H1 (cell line): ENCODE data around the gene FHIT. TPM values are rescaled to one million over a fixed set of nuclear protein-coding genes. Genes with fewer than 3 reads are reported as not detected.

Source experiments
- CTCF ChIA-PET: fragments of 300-600 bp; sonication (Branson Sonifier 250); formaldehyde crosslinking; loops from one replicate; lab custom pipeline; 2021; ENCODE audit not compliant: partially characterized antibody; lab: Charles Lee
- POLR2A ChIA-PET: fragments of 300-600 bp; sonication (Branson Sonifier 250); formaldehyde crosslinking; loops from one replicate; lab custom pipeline; 2021; ENCODE audit warnings: inconsistent platforms; ENCODE audit not compliant: partially characterized antibody; lab: Charles Lee
- DNase-seq, 2 experiments: peaks; one replicate each; pipeline versions ENCODE4 v3.0.0 to v3.0.0-alpha.2; 2010 to 2022; ENCODE audit warnings: low spot score in 2 of 2, low read depth in 1 of 2, mixed read lengths in 1 of 2
- FAIRE-seq: peaks from 2 replicates; lab custom pipeline; 2011; peaks lifted over from hg19 to GRCh38; lab: Jason Lieb, UNC
- H2AFZ ChIP-seq: 2 replicates; pipeline ENCODE4 v1.8.1; 2012; ENCODE audit warnings: low read length, inconsistent platforms
- H2AK5ac ChIP-seq: 2 replicates; pipeline ENCODE4 v1.6.1; 2013; ENCODE audit warnings: low read depth, low read length
- H2BK120ac ChIP-seq: replicated peaks from 2 replicates; pipeline ENCODE3; 2013; ENCODE audit warnings: low read depth, low read length, inconsistent platforms
- H2BK12ac ChIP-seq: 2 replicates; pipeline ENCODE4 v1.6.1; 2013; ENCODE audit warnings: low read depth, low read length
- H2BK15ac ChIP-seq: 2 replicates; pipeline ENCODE4 v1.6.1; 2013; ENCODE audit warnings: low read length
- H2BK20ac ChIP-seq: 2 replicates; pipeline ENCODE4 v1.6.1; 2013; ENCODE audit warnings: low read length
- H2BK5ac ChIP-seq: 2 replicates; pipeline ENCODE4 v1.6.1; 2013; ENCODE audit warnings: low read depth, low read length
- H3K14ac ChIP-seq: 2 replicates; pipeline ENCODE4 v1.6.1; 2013; ENCODE audit warnings: inconsistent platforms; ENCODE audit not compliant: insufficient read length
- H3K18ac ChIP-seq: 2 replicates; pipeline ENCODE4 v1.6.1; 2013; ENCODE audit warnings: low read length; ENCODE audit errors: extremely low read depth
- H3K23ac ChIP-seq: 2 replicates; pipeline ENCODE4 v1.6.1; 2013; ENCODE audit warnings: inconsistent platforms; ENCODE audit not compliant: insufficient read length
- H3K23me2 ChIP-seq: 2 replicates; pipeline ENCODE4 v1.6.1; 2013; ENCODE audit warnings: low read depth, low read length
- H3K27ac ChIP-seq: 2 replicates; pipeline ENCODE4 v1.6.1; 2011; ENCODE audit warnings: low read depth, low read length, inconsistent platforms
- H3K27me3 ChIP-seq, 4 experiments: replicated peaks in 1 of 4; 1 replicate in 1 of 4; 2 replicates in 3 of 4; pipeline versions ENCODE4 v1.6.1 to v1.8.1; 2011 to 2013; ENCODE audit warnings: low read length in 3 of 4, mild to moderate bottlenecking in 3 of 4, inconsistent platforms in 2 of 4, mixed read lengths in 2 of 4, moderate library complexity in 1 of 4; ENCODE audit not compliant: control insufficient read depth in 3 of 4, insufficient read depth in 3 of 4; ENCODE audit errors: extremely low read depth in 1 of 4
- H3K36me3 ChIP-seq, 4 experiments: 2 replicates each; pipeline versions ENCODE4 v1.6.1 to v1.8.1; 2011 to 2013; ENCODE audit warnings: mild to moderate bottlenecking in 4 of 4, low read length in 3 of 4, moderate library complexity in 2 of 4, control low read depth in 1 of 4, inconsistent platforms in 1 of 4; ENCODE audit not compliant: insufficient read depth in 4 of 4, control insufficient read depth in 2 of 4
- H3K4ac ChIP-seq: replicated peaks from 2 replicates; pipeline ENCODE3; 2013; ENCODE audit warnings: low read length, low read depth, mixed read lengths, inconsistent platforms; ENCODE audit not compliant: insufficient read length
- H3K4me1 ChIP-seq, 4 experiments: replicated peaks in 1 of 4; 1 replicate in 1 of 4; 2 replicates in 3 of 4; pipeline versions ENCODE4 v1.6.1 to v1.8.1; 2011 to 2013; ENCODE audit warnings: low read length in 3 of 4, inconsistent platforms in 2 of 4, mixed read lengths in 1 of 4; ENCODE audit not compliant: insufficient read depth in 4 of 4, control insufficient read depth in 3 of 4
- H3K4me2 ChIP-seq, 2 experiments: 2 replicates each; pipeline versions ENCODE4 v1.6.1 to v1.8.1; 2011 to 2013; ENCODE audit warnings: low read depth in 2 of 2, low read length in 2 of 2, control low read depth in 1 of 2, inconsistent platforms in 1 of 2, mild to moderate bottlenecking in 1 of 2; ENCODE audit not compliant: insufficient read depth in 1 of 2
- H3K4me3 ChIP-seq, 4 experiments: fragments of 200-600, 300-600 bp in 1 of 4; sonication (generic), shearing (Covaris generic), sonication (Bioruptor Twin) in 1 of 4; 2 replicates each; pipeline versions ENCODE4 v1.5.1 to v1.8.1; 2011 to 2016; ENCODE audit warnings: low read length in 4 of 4, low read depth in 3 of 4, control low read depth in 2 of 4, inconsistent platforms in 2 of 4, mild to moderate bottlenecking in 2 of 4, mixed read lengths in 1 of 4, moderate library complexity in 1 of 4; ENCODE audit not compliant: insufficient read depth in 2 of 4; ENCODE audit errors: extremely low read depth in 1 of 4
- H3K56ac ChIP-seq: replicated peaks from 2 replicates; pipeline ENCODE3; 2013; ENCODE audit warnings: low read depth, mild to moderate bottlenecking, mixed read lengths, low read length, inconsistent platforms; ENCODE audit not compliant: insufficient read length
- H3K79me1 ChIP-seq: 2 replicates; pipeline ENCODE4 v1.6.1; 2013; ENCODE audit warnings: low read depth, low read length, control low read depth
- H3K79me2 ChIP-seq, 2 experiments: 2 replicates each; pipeline versions ENCODE4 v1.6.1 to v1.8.1; 2012 to 2013; ENCODE audit warnings: low read length in 2 of 2, mild to moderate bottlenecking in 2 of 2, inconsistent platforms in 1 of 2; ENCODE audit not compliant: insufficient read depth in 2 of 2, control insufficient read depth in 1 of 2
- H3K9ac ChIP-seq, 4 experiments: replicated peaks in 1 of 4; 1 replicate in 1 of 4; 2 replicates in 3 of 4; pipeline versions ENCODE4 v1.6.1 to v1.8.1; 2011 to 2013; ENCODE audit warnings: low read depth in 3 of 4, low read length in 3 of 4, control low read depth in 2 of 4, mild to moderate bottlenecking in 2 of 4, moderate library complexity in 2 of 4, inconsistent platforms in 1 of 4; ENCODE audit errors: extremely low read depth in 1 of 4
- H3K9me3 ChIP-seq, 2 experiments: 2 replicates each; pipeline versions ENCODE4 v1.6.1 to v1.8.1; 2012 to 2013; ENCODE audit warnings: mild to moderate bottlenecking in 2 of 2, moderate library complexity in 2 of 2, control low read depth in 1 of 2, inconsistent platforms in 1 of 2, low read depth in 1 of 2, low read length in 1 of 2, mixed read lengths in 1 of 2; ENCODE audit not compliant: insufficient read depth in 2 of 2
- H4K20me1 ChIP-seq, 2 experiments: replicated peaks in 1 of 2; 2 replicates each; pipeline versions ENCODE3 to v1.8.1; 2011 to 2013; ENCODE audit warnings: inconsistent platforms in 2 of 2, low read length in 2 of 2, mild to moderate bottlenecking in 1 of 2; ENCODE audit not compliant: insufficient read depth in 2 of 2, control insufficient read depth in 1 of 2
- H4K5ac ChIP-seq: 2 replicates; pipeline ENCODE4 v1.6.1; 2013; ENCODE audit warnings: low read length, low read depth, mixed read lengths, inconsistent platforms; ENCODE audit not compliant: insufficient read length
- H4K8ac ChIP-seq: 2 replicates; pipeline ENCODE4 v1.8.0; 2013; ENCODE audit warnings: mild to moderate bottlenecking, moderate library complexity, low read length, inconsistent platforms; ENCODE audit not compliant: insufficient read depth; ENCODE audit errors: extremely low read depth
- H4K91ac ChIP-seq: replicated peaks from 2 replicates; pipeline ENCODE3; 2013; ENCODE audit warnings: low read length, mixed read lengths, inconsistent platforms; ENCODE audit not compliant: insufficient read length
- ATF3 ChIP-seq: IDR thresholded peaks from 2 replicates; pipeline ENCODE4 v1.6.1; 2011; ENCODE audit warnings: low read depth, mild to moderate bottlenecking, low read length; ENCODE audit not compliant: insufficient read depth
- JUND ChIP-seq: IDR thresholded peaks from 2 replicates; pipeline ENCODE4 v1.6.1; 2011; ENCODE audit warnings: mild to moderate bottlenecking, improper control_type of control experiment, low read length
- WGBS, 2 experiments: shearing (Covaris generic) in 1 of 2; methylation state at CpG; one replicate each; pipeline versions ENCODE4 v1.1.6 to v1.1.7; 2013 to 2015; ENCODE audit warnings: low lambda C conversion rate in 2 of 2, mixed read lengths in 2 of 2, inconsistent platforms in 1 of 2, low coverage in 1 of 2, missing lambda C conversion rate in 1 of 2; ENCODE audit not compliant: insufficient replicate concordance in 2 of 2, insufficient coverage in 1 of 2, insufficient read length in 1 of 2; ENCODE audit errors: extremely low coverage in 1 of 2, missing lambda C conversion rate in 1 of 2; 5-methylcytosine and 5-hydroxymethylcytosine counted together
- polyA plus RNA-seq, 7 experiments: library from polyadenylated mRNA; depleted of rRNA in 3 of 7; stranded (reverse) in 5 of 7; unstranded in 2 of 7; fragments of >200 nt in 5 of 7; fragments of 200-250 nt in 2 of 7; gene quantifications; 1 replicate in 5 of 7; 2 replicates in 1 of 7; 4 replicates in 1 of 7; pipeline versions ENCODE4 v1.2.1 to v1.2.3, GENCODE V29; 2011 to 2013; ENCODE audit warnings: missing spikeins in 2 of 7, mixed read lengths in 2 of 7
- total RNA-seq: library from RNA; stranded (reverse); fragmentation: NEBNext Ultra II Directional; extraction: Animal tissue kit (Norgen Biotek cat#: 25700); gene quantifications from 2 replicates; pipeline ENCODE4 v1.2.1, GENCODE V29; 2021

FHIT gene
- total and polyA plus RNA-seq, 2 of the 8 experiments (the other 6 are each of a cell fraction or from before 2014, with no cell fraction given), result 1.2 to 3.2 TPM

- no peak overlapping the region for H2AFZ ChIP-seq
- H4K8ac ChIP-seq, result no peak overlapping the region
- H3K79me1 ChIP-seq, result no peaks in the 10 kb centered on the region
- no peak overlapping the region for H3K4me3 ChIP-seq
- FAIRE-seq, result no peak
- TF ChIP-seq JUND (no peak), ATF3 (no peak)
- no peak overlapping the region for H3K4me2 ChIP-seq
- no peaks in the 10 kb centered on the region for H3K9me3 ChIP-seq
- no peak overlapping the region for H2BK120ac ChIP-seq
- no peak overlapping the region for H3K9ac ChIP-seq
- no peak overlapping the region for H3K27ac ChIP-seq
- H3K23ac ChIP-seq, result no peak overlapping the region
- H3K79me2 ChIP-seq, result no peaks in the 10 kb centered on the region
- DNase-seq, result no peak
- no peak overlapping the region for H2BK5ac ChIP-seq
- no peak overlapping the region for H2AK5ac ChIP-seq
- H2BK20ac ChIP-seq, result no peak overlapping the region
- no peaks in the 10 kb centered on the region for H4K20me1 ChIP-seq
- H3K14ac ChIP-seq, result no peak overlapping the region
- POLR2A ChIA-PET, result no interaction called here
- no peak overlapping the region for H3K4ac ChIP-seq
- H2BK12ac ChIP-seq, result no peak overlapping the region
- no peaks in the 10 kb centered on the region for H3K36me3 ChIP-seq
- no peaks in the 10 kb centered on the region for H3K4me1 ChIP-seq
- H3K18ac ChIP-seq, result no peak overlapping the region
- H4K5ac ChIP-seq, result no peak overlapping the region
- H4K91ac ChIP-seq, result no peak overlapping the region
- WGBS, 2 experiments, result 89% methylated on average over 2 of the region's 2 CpGs; no CpG with 5 or more reads in 1 of the 2 experiments
- H2BK15ac ChIP-seq, result no peak overlapping the region
- no peaks in the 10 kb centered on the region for H3K23me2 ChIP-seq
- no peak overlapping the region for H3K56ac ChIP-seq
- CTCF ChIA-PET, result interaction anchor here (1.0 to 1.2 kb wide), 2 partner anchors 9 to 263 kb away, joined by 3 to 4 read pairs; no protein-coding TSS in a partner anchor
- H3K27me3 ChIP-seq, result no peaks in the 10 kb centered on the region; a peak in 1 of 7 replicates
These were observed 1400.8 kb downstream of the FHIT start for GRCh38 chr3:59850417-59850816.
